ENCODE results near the gene ASPSCR1. TPM values are rescaled to one million over a fixed set of nuclear protein-coding genes. Genes with fewer than 3 reads are reported as not detected.

The ASPSCR1 gene
- total and polyA plus RNA-seq, 2 of the 13 experiments (the other 11 are each of a cell fraction or from before 2014, with no cell fraction given), result 274 to 314 TPM

DNA sequence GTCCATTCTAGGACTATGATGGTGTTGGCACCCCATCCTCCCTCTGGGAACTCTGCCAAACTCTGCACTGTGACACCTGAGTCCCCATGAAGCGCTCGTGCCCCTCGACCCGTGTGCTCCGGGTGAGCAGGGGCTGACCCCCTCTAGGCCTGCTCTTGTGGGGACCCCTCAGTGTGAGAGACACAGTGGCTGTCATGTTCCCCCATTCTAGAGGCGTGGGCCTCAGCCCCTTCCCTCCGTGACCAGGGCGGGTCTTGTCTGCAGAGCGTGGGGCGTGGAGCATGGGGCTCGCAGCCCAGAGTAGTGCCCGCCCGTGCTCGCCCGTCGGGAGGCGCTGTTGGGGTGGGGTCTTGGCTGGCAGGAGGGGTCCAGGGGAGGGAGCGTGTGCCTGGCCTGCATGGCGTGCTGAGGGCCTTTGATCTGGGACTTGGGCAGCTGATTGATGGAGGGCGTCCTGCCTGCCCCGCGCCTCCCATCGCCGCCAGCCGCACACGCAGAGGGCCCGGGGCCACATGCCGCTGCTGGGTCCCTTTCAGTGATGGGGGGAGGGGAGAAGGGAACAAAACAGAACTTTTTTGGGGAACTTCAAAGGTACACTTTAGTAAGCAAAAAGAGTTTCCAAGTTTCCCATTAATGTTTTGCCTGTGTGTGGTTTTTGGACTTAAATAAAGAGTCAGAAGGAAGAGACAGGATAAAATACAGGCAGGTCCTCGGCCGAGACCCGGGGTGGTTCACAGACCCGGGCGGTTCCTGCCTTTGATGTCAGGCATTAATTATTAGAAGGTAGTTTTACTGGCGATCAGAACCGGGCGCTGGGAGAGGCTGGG is 22.8 kb downstream of the ASPSCR1 start (continued):
- TF ChIP-seq, protein P1, sequence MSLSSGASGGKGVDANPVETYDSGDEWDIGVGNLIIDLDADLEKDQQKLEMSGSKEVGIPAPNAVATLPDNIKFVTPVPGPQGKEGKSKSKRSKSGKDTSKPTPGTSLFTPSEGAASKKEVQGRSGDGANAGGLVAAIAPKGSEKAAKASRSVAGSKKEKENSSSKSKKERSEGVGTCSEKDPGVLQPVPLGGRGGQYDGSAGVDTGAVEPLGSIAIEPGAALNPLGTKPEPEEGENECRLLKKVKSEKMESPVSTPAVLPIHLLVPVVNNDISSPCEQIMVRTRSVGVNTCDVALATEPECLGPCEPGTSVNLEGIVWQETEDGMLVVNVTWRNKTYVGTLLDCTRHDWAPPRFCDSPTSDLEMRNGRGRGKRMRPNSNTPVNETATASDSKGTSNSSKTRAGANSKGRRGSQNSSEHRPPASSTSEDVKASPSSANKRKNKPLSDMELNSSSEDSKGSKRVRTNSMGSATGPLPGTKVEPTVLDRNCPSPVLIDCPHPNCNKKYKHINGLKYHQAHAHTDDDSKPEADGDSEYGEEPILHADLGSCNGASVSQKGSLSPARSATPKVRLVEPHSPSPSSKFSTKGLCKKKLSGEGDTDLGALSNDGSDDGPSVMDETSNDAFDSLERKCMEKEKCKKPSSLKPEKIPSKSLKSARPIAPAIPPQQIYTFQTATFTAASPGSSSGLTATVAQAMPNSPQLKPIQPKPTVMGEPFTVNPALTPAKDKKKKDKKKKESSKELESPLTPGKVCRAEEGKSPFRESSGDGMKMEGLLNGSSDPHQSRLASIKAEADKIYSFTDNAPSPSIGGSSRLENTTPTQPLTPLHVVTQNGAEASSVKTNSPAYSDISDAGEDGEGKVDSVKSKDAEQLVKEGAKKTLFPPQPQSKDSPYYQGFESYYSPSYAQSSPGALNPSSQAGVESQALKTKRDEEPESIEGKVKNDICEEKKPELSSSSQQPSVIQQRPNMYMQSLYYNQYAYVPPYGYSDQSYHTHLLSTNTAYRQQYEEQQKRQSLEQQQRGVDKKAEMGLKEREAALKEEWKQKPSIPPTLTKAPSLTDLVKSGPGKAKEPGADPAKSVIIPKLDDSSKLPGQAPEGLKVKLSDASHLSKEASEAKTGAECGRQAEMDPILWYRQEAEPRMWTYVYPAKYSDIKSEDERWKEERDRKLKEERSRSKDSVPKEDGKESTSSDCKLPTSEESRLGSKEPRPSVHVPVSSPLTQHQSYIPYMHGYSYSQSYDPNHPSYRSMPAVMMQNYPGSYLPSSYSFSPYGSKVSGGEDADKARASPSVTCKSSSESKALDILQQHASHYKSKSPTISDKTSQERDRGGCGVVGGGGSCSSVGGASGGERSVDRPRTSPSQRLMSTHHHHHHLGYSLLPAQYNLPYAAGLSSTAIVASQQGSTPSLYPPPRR (CRISPR knock-in tag; IDR thresholded peaks at IDR 0.05; ENCODE audit: borderline replicate concordance), result peak; percentile 67; the same call in 1 of the 2 replicates
- TF ChIP-seq RBFOX2 (IDR thresholded peaks at IDR 0.05; ENCODE audit: low read depth, low read length) (peak; percentile 84), ZNF891 (CRISPR knock-in tag; IDR thresholded peaks at IDR 0.05) (no peak; the same call in 1 of the 2 replicates), MAX (IDR thresholded peaks at IDR 0.05) (no peak), ZNF660 (CRISPR knock-in tag; IDR thresholded peaks at IDR 0.05; ENCODE audit: borderline replicate concordance, low read depth) (no peak), ZNF367 (CRISPR knock-in tag; IDR thresholded peaks at IDR 0.05; ENCODE audit: borderline replicate concordance) (no peak), HMGA1 (CRISPR knock-in tag; conservative IDR thresholded peaks at IDR 0.05) (no peak), ZSCAN25 (CRISPR knock-in tag; IDR thresholded peaks at IDR 0.05) (no peak; the same call in 1 of the 2 replicates), ZNF567 (CRISPR knock-in tag; IDR thresholded peaks at IDR 0.05; ENCODE audit: borderline replicate concordance) (no peak), FIP1L1 (IDR thresholded peaks at IDR 0.05; ENCODE audit: borderline replicate concordance, insufficient read depth, low read depth, low read length) (peak; percentile 87; the same call in 1 of the 2 replicates), HES4 (CRISPR knock-in tag; IDR thresholded peaks at IDR 0.05; ENCODE audit: borderline replicate concordance) (no peak), ZNF883 (CRISPR knock-in tag; IDR thresholded peaks at IDR 0.05; ENCODE audit: not compliant biosample characterization) (peak; percentile 82), PHB2 (IDR thresholded peaks at IDR 0.05; ENCODE audit: partially characterized antibody) (no peak), ELF4 (CRISPR knock-in tag; IDR thresholded peaks at IDR 0.05; ENCODE audit: borderline replicate concordance) (no peak), GATA4 (IDR thresholded peaks at IDR 0.05; ENCODE audit: borderline replicate concordance, low read depth) (peak; percentile 51; the same call in 1 of the 2 replicates), TCF12 (IDR thresholded peaks at IDR 0.05) (no peak), TCF12 (CRISPR knock-in tag; IDR thresholded peaks at IDR 0.05) (no peak), ZNF160 (CRISPR knock-in tag; IDR thresholded peaks at IDR 0.05) (peak; percentile 28; the same call in 1 of the 2 replicates), RAD21 (CRISPR knock-in tag; IDR thresholded peaks at IDR 0.05) (peak; percentile 67), SAP130 (CRISPR knock-in tag; IDR thresholded peaks at IDR 0.05; ENCODE audit: low read depth) (no peak), ZNF441 (CRISPR knock-in tag; IDR thresholded peaks at IDR 0.05; ENCODE audit: borderline replicate concordance) (no peak), FOSL1 (CRISPR knock-in tag; IDR thresholded peaks at IDR 0.05; ENCODE audit: borderline replicate concordance) (no peak)
- TF ChIP-seq, protein P2, sequence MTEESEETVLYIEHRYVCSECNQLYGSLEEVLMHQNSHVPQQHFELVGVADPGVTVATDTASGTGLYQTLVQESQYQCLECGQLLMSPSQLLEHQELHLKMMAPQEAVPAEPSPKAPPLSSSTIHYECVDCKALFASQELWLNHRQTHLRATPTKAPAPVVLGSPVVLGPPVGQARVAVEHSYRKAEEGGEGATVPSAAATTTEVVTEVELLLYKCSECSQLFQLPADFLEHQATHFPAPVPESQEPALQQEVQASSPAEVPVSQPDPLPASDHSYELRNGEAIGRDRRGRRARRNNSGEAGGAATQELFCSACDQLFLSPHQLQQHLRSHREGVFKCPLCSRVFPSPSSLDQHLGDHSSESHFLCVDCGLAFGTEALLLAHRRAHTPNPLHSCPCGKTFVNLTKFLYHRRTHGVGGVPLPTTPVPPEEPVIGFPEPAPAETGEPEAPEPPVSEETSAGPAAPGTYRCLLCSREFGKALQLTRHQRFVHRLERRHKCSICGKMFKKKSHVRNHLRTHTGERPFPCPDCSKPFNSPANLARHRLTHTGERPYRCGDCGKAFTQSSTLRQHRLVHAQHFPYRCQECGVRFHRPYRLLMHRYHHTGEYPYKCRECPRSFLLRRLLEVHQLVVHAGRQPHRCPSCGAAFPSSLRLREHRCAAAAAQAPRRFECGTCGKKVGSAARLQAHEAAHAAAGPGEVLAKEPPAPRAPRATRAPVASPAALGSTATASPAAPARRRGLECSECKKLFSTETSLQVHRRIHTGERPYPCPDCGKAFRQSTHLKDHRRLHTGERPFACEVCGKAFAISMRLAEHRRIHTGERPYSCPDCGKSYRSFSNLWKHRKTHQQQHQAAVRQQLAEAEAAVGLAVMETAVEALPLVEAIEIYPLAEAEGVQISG (CRISPR knock-in tag; IDR thresholded peaks at IDR 0.05), result no peak; the same call in 1 of the 2 replicates
